K562 (cell line): Measurements from ENCODE around the gene DCAF7. TPM values are rescaled to one million over a fixed set of nuclear protein-coding genes. Genes with fewer than 3 reads are reported as not detected.

Source experiments
- ATAC-seq: fragments of 200-7000 bp; cut with Tn5 transposase; 3 replicates; pipeline ENCODE4 v1.9.1; 2020; ENCODE audit warnings: moderate library complexity
- BruUV-seq: library from RNA; stranded (reverse); fragments of 400-500 nt; replicated peaks from 2 replicates; lab custom pipeline; 2021; lab: Mats Ljungman, UMichigan
- CTCF ChIA-PET: fragments of 300-600 bp; formaldehyde crosslinking; extraction: SDS; loops from one replicate; lab custom pipeline; 2021; ENCODE audit warnings: low intra/inter-chr PET ratio; lab: Yijun Ruan, JAX
- POLR2A ChIA-PET: fragments of 300-600, 350-650 bp; sonication (Branson Sonifier 250); formaldehyde crosslinking; extraction: SDS; loops from one replicate; lab custom pipeline; 2021; ENCODE audit warnings: antibody characterized with exemption, inconsistent platforms; lab: Yijun Ruan, JAX
- DNase-seq, 4 experiments: peaks; one replicate each; pipeline versions ENCODE4 v3.0.0 to v3.0.0-alpha.2; 2011 to 2018; ENCODE audit warnings: low spot score in 3 of 4, mixed read lengths in 3 of 4; ENCODE audit errors: extremely low read depth in 1 of 4
- FAIRE-seq: peaks from 2 replicates; lab custom pipeline; 2011; peaks lifted over from hg19 to GRCh38; lab: Jason Lieb, UNC
- H2AFZ ChIP-seq: 2 replicates; pipeline ENCODE4 v1.6.0; 2011; ENCODE audit warnings: low read depth, low read length, control low read depth, inconsistent platforms
- H3K27ac ChIP-seq: fragments of 200-600 bp; 3 replicates; pipeline ENCODE4 v1.8.0; 2011; ENCODE audit warnings: low read depth, mild to moderate bottlenecking, control low read depth, inconsistent platforms, low read length, moderate library complexity, mixed read lengths; ENCODE audit errors: extremely low read depth
- H3K27me3 ChIP-seq, 2 experiments: fragments of 300-600 bp in 1 of 2; 2 replicates in 1 of 2; 3 replicates in 1 of 2; pipeline versions ENCODE4 v1.6.0 to v1.8.0; 2011; ENCODE audit warnings: inconsistent platforms in 2 of 2, low read length in 2 of 2, mild to moderate bottlenecking in 1 of 2, mixed read lengths in 1 of 2, moderate library complexity in 1 of 2; ENCODE audit not compliant: control insufficient read depth in 2 of 2, insufficient read depth in 2 of 2
- H3K36me3 ChIP-seq: fragments of 300-600 bp; 3 replicates; pipeline ENCODE4 v1.8.0; 2011; ENCODE audit warnings: mild to moderate bottlenecking, low read length, inconsistent platforms; ENCODE audit not compliant: control insufficient read depth, insufficient read depth
- H3K4me1 ChIP-seq, 2 experiments: fragments of 200-600 bp in 1 of 2; replicated peaks in 1 of 2; 2 replicates in 1 of 2; 3 replicates in 1 of 2; pipeline versions ENCODE4 v1.5.1 to v1.8.0; 2011; ENCODE audit warnings: inconsistent platforms in 2 of 2, low read length in 2 of 2, mild to moderate bottlenecking in 1 of 2, mixed read lengths in 1 of 2, moderate library complexity in 1 of 2; ENCODE audit not compliant: control insufficient read depth in 2 of 2, insufficient read depth in 2 of 2
- H3K4me2 ChIP-seq: 2 replicates; pipeline ENCODE4 v1.6.1; 2011; ENCODE audit warnings: low read length, control low read depth, inconsistent platforms, mixed read lengths; ENCODE audit not compliant: insufficient read depth
- H3K4me3 ChIP-seq: fragments of 200-600 bp; sonication (generic), shearing (Covaris generic); 2 replicates; pipeline ENCODE4 v1.5.1; 2016; ENCODE audit warnings: control low read depth, inconsistent platforms
- H3K79me2 ChIP-seq: fragments of 200-600 bp; 3 replicates; pipeline ENCODE4 v1.8.0; 2011; ENCODE audit warnings: low read length, inconsistent platforms; ENCODE audit not compliant: control insufficient read depth, insufficient read depth
- H3K9ac ChIP-seq, 2 experiments: 2 replicates each; pipeline versions ENCODE4 v1.6.0 to v1.6.1; 2011; ENCODE audit warnings: low read depth in 2 of 2, low read length in 2 of 2, control low read depth in 1 of 2, inconsistent platforms in 1 of 2, mild to moderate bottlenecking in 1 of 2, mixed read lengths in 1 of 2; ENCODE audit not compliant: insufficient read depth in 1 of 2
- H3K9me1 ChIP-seq: one replicate; pipeline ENCODE4 v1.6.0; 2011; ENCODE audit warnings: inconsistent platforms, mild to moderate bottlenecking, low read length, moderate library complexity; ENCODE audit not compliant: control insufficient read depth, insufficient read depth
- H3K9me3 ChIP-seq: replicated peaks from 2 replicates; pipeline ENCODE4 v1.5.1; 2011; ENCODE audit warnings: low read depth, low read length, inconsistent platforms; ENCODE audit not compliant: control insufficient read depth, insufficient read depth
- H4K20me1 ChIP-seq: replicated peaks from 2 replicates; pipeline ENCODE4 v1.6.1; 2011; ENCODE audit warnings: low read length, inconsistent platforms, mixed read lengths; ENCODE audit not compliant: control insufficient read depth, insufficient read depth
- HNRNPH1 ChIP-seq: fragments of 200-400 bp; formaldehyde crosslinking; optimal IDR thresholded peaks from 2 replicates; pipeline ENCODE3; 2017; ENCODE audit warnings: low read depth, mild to moderate bottlenecking, low read length, moderate library complexity
- SMARCA4 ChIP-seq: fragments of 450-650 bp; IDR thresholded peaks from 2 replicates; pipeline ENCODE4 v1.6.1; 2016
- XRCC5 ChIP-seq: fragments of 200-400 bp; formaldehyde crosslinking; IDR thresholded peaks from 2 replicates; pipeline ENCODE4 v1.6.1; 2017; ENCODE audit warnings: low read depth, mild to moderate bottlenecking, low read length
- ZNF12 ChIP-seq: sonication (generic); formaldehyde crosslinking; IDR thresholded peaks from 2 replicates; pipeline ENCODE4 v1.4.0; 2020; ENCODE audit warnings: mild to moderate bottlenecking, missing genetic modification reagents
- ZNF263 ChIP-seq: sonication (generic); formaldehyde crosslinking; IDR thresholded peaks from 2 replicates; pipeline ENCODE4 v1.8.0; 2022; ENCODE audit warnings: mild to moderate bottlenecking, missing genetic modification reagents, borderline replicate concordance
- WGBS: fragments of 100-300 bp; shearing (Covaris generic); methylation state at CpG from one replicate; pipeline ENCODE4 v1.1.6; 2016; ENCODE audit warnings: low coverage, mixed read lengths; ENCODE audit not compliant: insufficient coverage; ENCODE audit errors: missing lambda C conversion rate; 5-methylcytosine and 5-hydroxymethylcytosine counted together
- in situ Hi-C: fragments of 300-500 bp; cut with MboI; formaldehyde crosslinking; loops from 4 replicates; pipeline ENCODE4 v1.15.0; 2018; ENCODE audit warnings: inconsistent platforms, mixed read lengths
- intact Hi-C: fragments of 100-400 bp; cut with micrococcal nuclease; formaldehyde crosslinking; loops from 2 replicates; pipeline ENCODE4 v1.14.2; 2022
- polyA plus RNA-seq, 8 experiments: library from polyadenylated mRNA; depleted of rRNA in 4 of 8; stranded (reverse) in 5 of 8; unstranded in 3 of 8; fragments of >200 nt; fragmentation: Nextera tagmentation in 2 of 8; fragmentation: Illumina TruSeq in 1 of 8; extraction: Ambion mirVana in 2 of 8; extraction: Trizol in 1 of 8; gene quantifications; 2 replicates each; pipeline versions ENCODE4 v1.2.1 to v1.2.3, GENCODE V29; 2011 to 2014; ENCODE audit warnings: inconsistent platforms in 1 of 8, missing spikeins in 1 of 8
- total RNA-seq, 7 experiments: library from RNA; depleted of rRNA in 6 of 7; stranded (reverse); fragments of >200 nt in 6 of 7; fragmentation: Illumina TruSeq in 2 of 7; extraction: Trizol in 2 of 7; gene quantifications; 2 replicates each; pipeline versions ENCODE4 v1.2.1 to v1.2.3, GENCODE V29; 2011 to 2021; ENCODE audit warnings: low replicate concordance in 1 of 7
- TF ChIP-seq, protein P1 (sequence below): fragments of 450-650 bp; IDR thresholded peaks from 2 replicates; pipeline ENCODE4 v1.6.1; 2016

The DCAF7 gene
- total and polyA plus RNA-seq, 9 of the 15 experiments (the other 6 are each of a cell fraction or from before 2014, with no cell fraction given) = 30.8 to 123 (median 40.2) TPM

DNA sequence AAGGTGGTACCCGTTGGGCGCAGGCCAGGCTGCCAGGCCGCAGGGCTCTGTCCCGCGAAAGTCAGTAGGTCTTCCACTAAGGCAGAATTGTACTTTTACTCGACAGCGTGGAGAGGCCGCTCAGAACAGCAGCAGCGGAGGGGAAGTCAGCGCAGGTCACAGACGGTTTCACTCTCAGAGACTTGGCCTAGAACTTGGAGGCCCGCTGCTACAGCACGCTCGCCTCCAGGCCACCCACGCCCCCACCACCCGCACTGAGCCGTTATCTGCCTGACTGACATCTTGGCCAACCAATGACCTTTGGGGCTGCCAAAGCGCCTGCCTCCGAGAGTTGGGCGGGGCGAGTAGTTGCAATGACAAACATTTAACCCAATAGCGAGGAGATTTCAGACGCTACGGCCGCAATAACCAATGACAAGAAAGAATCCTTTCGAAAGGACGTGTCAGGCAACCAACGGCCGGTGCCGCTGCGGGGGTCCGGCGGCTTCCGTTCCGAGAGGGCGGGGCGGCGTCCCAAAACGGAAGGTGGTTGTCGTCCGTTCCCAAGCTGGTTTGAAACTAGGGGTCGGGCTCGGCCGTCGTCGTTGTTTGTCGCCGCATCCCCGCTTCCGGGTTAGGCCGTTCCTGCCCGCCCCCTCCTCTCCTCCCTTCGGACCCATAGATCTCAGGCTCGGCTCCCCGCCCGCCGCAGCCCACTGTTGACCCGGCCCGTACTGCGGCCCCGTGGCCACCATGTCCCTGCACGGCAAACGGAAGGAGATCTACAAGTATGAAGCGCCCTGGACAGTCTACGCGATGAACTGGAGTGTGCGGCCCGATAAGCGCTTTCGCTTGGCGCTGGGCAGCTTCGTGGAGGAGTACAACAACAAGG, at the start of gene DCAF7 (continued):
- peak; percentile 55; the same call in 1 of the 2 replicates for TF ChIP-seq ZNF12 (CRISPR knock-in tag)
- 0 out of 2 replicates have a peak, but pooled peaks have one; percentile 16 for TF ChIP-seq SMARCA4
- TF ChIP-seq HNRNPH1 = no peak
- TF ChIP-seq, all 486 proteins: peak for 141

DNA sequence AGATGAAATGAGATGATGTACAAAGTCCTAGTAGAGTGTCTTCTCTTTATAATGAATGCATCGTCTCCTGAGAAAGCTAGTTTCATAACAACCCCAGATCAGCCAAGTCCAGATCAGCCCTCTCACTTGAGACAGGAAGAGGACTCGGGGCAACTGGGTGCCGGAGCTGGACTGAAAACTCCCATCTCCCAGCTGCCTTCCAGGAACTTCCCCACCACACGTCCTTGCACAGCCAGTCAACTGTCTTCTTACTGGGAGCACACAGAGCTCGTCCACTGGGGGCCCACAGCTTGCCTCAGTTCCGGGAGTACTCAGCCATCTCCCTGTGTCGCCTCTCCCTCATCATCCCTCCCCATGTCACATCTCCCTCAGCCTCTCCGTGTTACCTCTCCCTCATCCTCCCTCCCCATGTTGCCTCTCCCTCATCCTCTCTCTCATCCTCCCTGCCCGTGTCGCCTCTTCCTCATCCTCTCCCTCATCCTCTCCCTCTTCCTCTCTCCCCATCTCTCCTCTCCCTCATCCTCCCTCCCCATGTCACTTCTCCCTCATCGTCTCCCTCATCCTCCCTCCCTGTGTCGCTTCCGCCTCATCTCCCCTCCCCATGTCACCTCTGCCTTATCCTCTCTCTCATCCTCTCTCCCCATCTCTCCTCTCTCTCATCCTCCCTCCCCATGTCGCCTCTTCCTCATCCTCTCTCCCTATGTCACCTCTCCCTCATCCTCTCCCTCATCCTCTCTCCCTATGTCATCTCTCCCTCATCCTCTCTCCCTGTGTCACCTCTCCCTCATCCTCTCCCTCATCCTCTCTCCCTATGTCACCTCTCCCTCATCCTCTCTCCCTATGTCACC, 49.5 kb upstream of the DCAF7 start:
- Histone ChIP-seq H2AFZ (no peak overlapping the region), H3K9me3 (0 out of 2 replicates have a peak, but pooled peaks cover 2% of the 10 kb centered on the region), H3K36me3 (no peaks in the 10 kb centered on the region), H3K9ac (0 out of 4 replicates have a peak overlapping the region, but pooled peaks of 1 of the 2 experiments have one; percentile 11), H3K4me3 (no peak overlapping the region), H3K27ac (no peak overlapping the region), H3K9me1 (no peaks in the 10 kb centered on the region), H3K27me3 (peaks cover 22 to 27% of the 10 kb centered on the region in 2 experiments; a peak in 4 of 5 replicates), H4K20me1 (no peaks in the 10 kb centered on the region), H3K4me2 (no peak overlapping the region), H3K4me1 (peaks cover 0 to 19% of the 10 kb centered on the region in 2 experiments; a peak in 2 of 5 replicates), H3K79me2 (no peaks in the 10 kb centered on the region)
- BruUV-seq = no TSS peak
- ChIA-PET POLR2A (no interaction called here), CTCF (no interaction called here)
- intact Hi-C loops (no loop called here), in situ Hi-C loops (no loop called here)
- TF ChIP-seq ZNF263 (CRISPR knock-in tag) = peak; percentile 88
- TF ChIP-seq XRCC5 = no peak
- TF ChIP-seq, protein P1, sequence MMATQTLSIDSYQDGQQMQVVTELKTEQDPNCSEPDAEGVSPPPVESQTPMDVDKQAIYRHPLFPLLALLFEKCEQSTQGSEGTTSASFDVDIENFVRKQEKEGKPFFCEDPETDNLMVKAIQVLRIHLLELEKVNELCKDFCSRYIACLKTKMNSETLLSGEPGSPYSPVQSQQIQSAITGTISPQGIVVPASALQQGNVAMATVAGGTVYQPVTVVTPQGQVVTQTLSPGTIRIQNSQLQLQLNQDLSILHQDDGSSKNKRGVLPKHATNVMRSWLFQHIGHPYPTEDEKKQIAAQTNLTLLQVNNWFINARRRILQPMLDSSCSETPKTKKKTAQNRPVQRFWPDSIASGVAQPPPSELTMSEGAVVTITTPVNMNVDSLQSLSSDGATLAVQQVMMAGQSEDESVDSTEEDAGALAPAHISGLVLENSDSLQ = 0 out of 2 replicates have a peak, but pooled peaks have one; percentile 13
- DNase-seq = no peak
- 4% methylated on average over 13 of the region's 14 CpGs for WGBS
- ATAC-seq = peak; percentile 30; the same call in 2 of the 3 replicates
- FAIRE-seq = no peak
